ENCODE measurements around the gene CPLX1. TPM values are rescaled to one million over a fixed set of nuclear protein-coding genes. Genes with fewer than 3 reads are reported as not detected.

Gene CPLX1
- total and polyA plus RNA-seq, 12 donors = 1.5 to 10.8 (median 2.3) TPM

- Histone ChIP-seq H3K27me3 (peaks cover 12 to 56% (median 44%) of the 10 kb centered on the region in 7 donors), H3K4me1 (peaks cover 2 to 49% (median 12%) of the 10 kb centered on the region in 9 donors), H3K9me3 (peaks cover 0 to 9% (median 0%) of the 10 kb centered on the region in 11 donors), H3K36me3 (no peaks in the 10 kb centered on the region), H3K27ac (no peak overlapping the region), H3K4me3 (no peak overlapping the region)
- DNase-seq (no peak), ATAC-seq (no peak)
- intact Hi-C loops (cut with DNase I) = no loop called here
- TF ChIP-seq CTCF (IDR thresholded peaks at IDR 0.05) = no peak
- WGBS, 2 donors = 81 to 84% methylated on average over 6 of the region's 6 CpGs
These were observed 3.4 kb upstream of the CPLX1 start for GRCh38 chr4:829291-829690.

GRCh38 chr4:828641-829271 lies 2.8 kb upstream of the CPLX1 start:
- WGBS, 2 donors = 30 to 34% methylated on average over 16 of the region's 16 CpGs
- Histone ChIP-seq H3K27me3 (peaks cover 12 to 62% (median 50%) of the 10 kb centered on the region in 7 donors), H3K27ac (no peak overlapping the region), H3K9me3 (peaks cover 0 to 9% (median 0%) of the 10 kb centered on the region in 11 donors), H3K36me3 (no peaks in the 10 kb centered on the region), H3K4me3 (no peak overlapping the region), H3K4me1 (peaks cover 2 to 49% (median 12%) of the 10 kb centered on the region in 9 donors)
- peak; percentile 35 to 44 for DNase-seq
- peak in 6 of 8 donors; percentile 9 to 65 (median 44) for ATAC-seq
- TF ChIP-seq CTCF (IDR thresholded peaks at IDR 0.05) = no peak
- intact Hi-C loops (cut with DNase I) = no loop called here

DNA sequence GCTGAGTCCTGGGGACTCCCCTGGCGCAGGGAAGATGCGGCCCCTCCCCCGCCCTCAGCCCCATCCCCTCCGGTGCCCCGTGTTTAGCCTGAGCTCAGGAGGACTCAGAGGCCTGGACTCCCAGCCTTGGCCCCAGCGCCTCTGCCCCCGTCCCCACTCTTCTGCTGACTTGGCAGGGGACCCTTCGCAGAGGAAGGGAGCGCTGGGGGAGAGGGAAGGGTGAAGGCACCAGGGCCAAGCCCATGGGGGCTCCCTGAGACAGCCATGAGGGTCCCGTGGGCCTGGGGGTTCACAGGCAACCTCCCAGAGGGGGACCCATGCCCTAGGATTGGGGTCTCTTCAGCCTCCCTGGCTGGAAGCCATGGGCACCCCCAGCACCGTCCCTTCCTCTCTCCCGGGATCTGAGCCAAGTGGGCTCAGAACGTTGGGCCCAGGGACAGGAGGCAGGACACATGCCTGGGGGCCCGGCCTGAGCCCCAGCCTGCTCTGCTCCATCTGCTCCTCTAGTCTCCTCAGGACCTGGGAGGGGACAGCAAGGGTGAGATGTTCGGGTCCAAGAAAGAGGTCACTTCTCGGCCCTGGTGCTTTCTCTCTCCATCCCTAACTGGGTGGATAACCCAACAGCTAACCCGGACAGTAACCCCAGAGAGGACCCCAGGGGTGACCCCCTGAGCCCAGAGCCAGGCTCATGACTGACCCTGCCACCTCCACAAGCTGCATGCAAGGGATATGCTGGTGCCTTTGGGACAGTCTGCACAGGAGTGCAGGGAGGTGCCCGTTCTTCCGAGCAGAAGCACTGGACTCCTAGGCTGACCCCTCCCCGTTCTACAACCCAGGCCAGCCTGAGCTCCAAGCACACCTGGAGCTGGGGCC lies 1.5 kb upstream of the CPLX1 start:
- H3K4me1 ChIP-seq = peaks cover 2 to 49% (median 12%) of the 10 kb centered on the region in 9 donors
- H3K9me3 ChIP-seq = peaks cover 0 to 9% (median 0%) of the 10 kb centered on the region in 11 donors
- no peaks in the 10 kb centered on the region for H3K36me3 ChIP-seq
- 28 to 33% methylated on average over 19 to 20 of the region's 20 CpGs for WGBS, 2 donors
- H3K27me3 ChIP-seq = peaks cover 12 to 75% (median 62%) of the 10 kb centered on the region in 7 donors
- DNase-seq (no peak), ATAC-seq (no peak)
- intact Hi-C loops (cut with DNase I) = no loop called here
- H3K27ac ChIP-seq = no peak overlapping the region
- H3K4me3 ChIP-seq = peak overlapping the region in 3 of 10 donors; percentile 32 to 41 (median 37)
- no peak for TF ChIP-seq CTCF (IDR thresholded peaks at IDR 0.05)

- Histone ChIP-seq H3K36me3 (no peaks in the 10 kb centered on the region), H3K4me1 (peaks cover 2 to 49% (median 12%) of the 10 kb centered on the region in 9 donors), H3K4me3 (peak overlapping the region in 5 of 10 donors; percentile 21 to 41 (median 32)), H3K27ac (no peak overlapping the region), H3K27me3 (peaks cover 12 to 83% (median 68%) of the 10 kb centered on the region in 7 donors), H3K9me3 (peaks cover 0 to 4% (median 0%) of the 10 kb centered on the region in 11 donors)
- TF ChIP-seq CTCF (IDR thresholded peaks at IDR 0.05) = no peak
- no peak for ATAC-seq
- no peak for DNase-seq
- intact Hi-C loops (cut with DNase I) = no loop called here
- WGBS, 2 donors = 1 to 2% methylated on average over 46 to 75 of the region's 75 CpGs
These were observed 729 bp upstream of the CPLX1 start for GRCh38 chr4:826508-827208.

All from heart right ventricle (tissue), 16 donors.